Esophagus (tissue), 2 donors: ENCODE data around the gene MAPK8IP1. TPM values are rescaled to one million over a fixed set of nuclear protein-coding genes. Genes with fewer than 3 reads are reported as not detected.

Source experiments
- H3K27ac ChIP-seq, 2 donors: one replicate each; pipeline ENCODE4 v1.5.1; 2013; ENCODE audit warnings: low read depth in 2 of 2, mild to moderate bottlenecking in 2 of 2, inconsistent platforms in 1 of 2, low read length in 1 of 2, moderate library complexity in 1 of 2
- H3K27me3 ChIP-seq, 2 donors: one replicate each; pipeline ENCODE4 v1.6.1; 2013; ENCODE audit warnings: low read length in 2 of 2, control low read depth in 1 of 2, mild to moderate bottlenecking in 1 of 2; ENCODE audit not compliant: insufficient read depth in 2 of 2, control insufficient read depth in 1 of 2
- H3K36me3 ChIP-seq, 2 donors: one replicate each; pipeline ENCODE4 v1.6.1; 2013; ENCODE audit warnings: low read length in 1 of 2; ENCODE audit not compliant: control insufficient read depth in 2 of 2, insufficient read depth in 2 of 2
- H3K4me1 ChIP-seq, 2 donors: one replicate each; pipeline ENCODE4 v1.6.1; 2013; ENCODE audit warnings: low read length in 1 of 2; ENCODE audit not compliant: control insufficient read depth in 2 of 2, insufficient read depth in 2 of 2
- H3K4me3 ChIP-seq, 2 donors: one replicate each; pipeline ENCODE4 v1.5.1; 2013; ENCODE audit warnings: low read length in 2 of 2, mild to moderate bottlenecking in 2 of 2, low read depth in 1 of 2, moderate library complexity in 1 of 2
- H3K9me3 ChIP-seq, 2 donors: one replicate each; pipeline ENCODE4 v1.6.1; 2013; ENCODE audit warnings: mild to moderate bottlenecking in 2 of 2, low read depth in 1 of 2, low read length in 1 of 2, moderate library complexity in 1 of 2; ENCODE audit not compliant: control insufficient read depth in 2 of 2, insufficient read depth in 1 of 2
- WGBS, 2 donors: extraction: QIAGEN DNeasy Blood & Tissue Kit; methylation state at CpG; one replicate each; pipeline ENCODE4 v1.1.7; 2013; 5-methylcytosine and 5-hydroxymethylcytosine counted together
- polyA plus RNA-seq, 2 donors: library from polyadenylated mRNA; stranded (reverse); fragments of 200-250 nt; gene quantifications; one replicate each; pipeline ENCODE4 v1.2.3, GENCODE V29; 2013
- donor health status: healthy with polysubstance abuse.
- donor health status: Bipolar disorder and iron deficiency.

MAPK8IP1 gene
- polyA plus RNA-seq, 2 donors, result 0.77 to 1.3 TPM

DNA sequence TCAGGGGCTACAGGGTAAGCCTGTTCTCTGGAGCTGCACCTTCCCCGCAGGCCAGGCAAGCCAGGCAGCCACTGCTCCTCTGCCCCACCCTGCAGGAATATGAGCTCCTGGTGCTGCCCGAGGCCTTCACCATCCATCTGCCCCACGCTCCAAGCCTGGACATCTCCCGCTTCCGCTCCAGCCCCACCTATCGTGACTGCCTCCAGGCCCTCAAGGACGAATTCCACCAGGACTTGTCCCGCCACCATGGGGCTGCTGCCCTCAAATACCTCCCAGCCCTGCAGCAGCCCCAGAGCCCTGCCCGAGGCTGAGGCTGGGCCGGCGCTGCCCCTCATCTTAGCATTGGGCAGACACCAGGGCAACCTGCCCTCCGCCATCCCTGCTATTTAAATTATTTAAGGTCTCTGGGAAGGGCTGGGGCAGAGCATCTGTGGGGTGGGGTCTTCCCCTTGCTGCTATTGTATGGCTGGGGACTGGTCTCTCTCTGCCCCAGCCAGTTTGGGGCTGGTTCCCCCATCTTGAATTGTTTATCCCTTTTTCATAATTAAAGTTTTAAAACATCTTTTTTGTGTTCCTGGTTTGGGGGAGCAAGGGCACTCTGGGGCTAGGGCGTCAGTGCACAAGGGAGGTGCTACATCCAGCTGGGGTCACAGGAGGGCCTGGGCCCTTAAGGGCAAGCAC lies 43.2 kb downstream of the MAPK8IP1 start:
- no peak overlapping the region for H3K4me3 ChIP-seq
- no peaks in the 10 kb centered on the region for H3K27me3 ChIP-seq
- WGBS, 2 donors, result 49 to 67% methylated on average over 13 of the region's 13 CpGs
- H3K4me1 ChIP-seq, result peaks cover 10 to 26% of the 10 kb centered on the region in 2 donors
- H3K27ac ChIP-seq, result peak overlapping the region; percentile 1 to 16
- no peaks in the 10 kb centered on the region for H3K9me3 ChIP-seq
- peaks cover 3 to 10% of the 10 kb centered on the region in 2 donors for H3K36me3 ChIP-seq

DNA sequence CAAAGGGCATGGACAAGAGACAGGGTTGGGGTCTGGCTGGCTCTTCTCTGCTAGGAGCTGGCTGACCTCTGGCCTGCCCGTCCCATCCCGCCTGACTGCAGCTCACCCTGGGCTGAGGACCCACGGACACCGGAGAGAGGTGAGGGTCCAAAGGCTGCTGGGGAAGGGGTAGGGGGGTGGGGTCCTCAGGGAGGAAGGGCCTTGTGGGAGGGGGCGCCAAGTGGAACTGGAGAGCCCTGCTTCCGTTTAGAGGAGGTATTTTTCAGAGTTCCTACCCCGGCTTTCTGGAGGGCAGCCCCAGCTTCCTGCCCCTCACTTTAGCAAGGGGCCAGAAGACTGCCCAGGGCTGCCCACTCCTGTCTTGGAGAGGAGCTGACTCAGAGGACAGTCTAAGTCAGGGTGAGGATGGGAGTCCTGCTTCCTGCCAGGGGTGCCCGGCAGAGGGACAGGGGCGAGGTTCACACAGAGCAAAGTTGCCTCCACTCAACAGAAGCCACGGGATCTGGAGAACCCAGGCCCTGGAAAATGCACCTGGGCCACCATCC lies 44.1 kb downstream of the MAPK8IP1 start:
- no peaks in the 10 kb centered on the region for H3K9me3 ChIP-seq
- H3K27me3 ChIP-seq, result no peaks in the 10 kb centered on the region
- H3K36me3 ChIP-seq, result peaks cover 5 to 14% of the 10 kb centered on the region in 2 donors
- peak overlapping the region; percentile 63 to 74 for H3K27ac ChIP-seq
- no peak overlapping the region for H3K4me3 ChIP-seq
- WGBS, 2 donors, result 51 to 60% methylated on average over 10 of the region's 10 CpGs
- peaks cover 10 to 30% of the 10 kb centered on the region in 2 donors for H3K4me1 ChIP-seq

DNA sequence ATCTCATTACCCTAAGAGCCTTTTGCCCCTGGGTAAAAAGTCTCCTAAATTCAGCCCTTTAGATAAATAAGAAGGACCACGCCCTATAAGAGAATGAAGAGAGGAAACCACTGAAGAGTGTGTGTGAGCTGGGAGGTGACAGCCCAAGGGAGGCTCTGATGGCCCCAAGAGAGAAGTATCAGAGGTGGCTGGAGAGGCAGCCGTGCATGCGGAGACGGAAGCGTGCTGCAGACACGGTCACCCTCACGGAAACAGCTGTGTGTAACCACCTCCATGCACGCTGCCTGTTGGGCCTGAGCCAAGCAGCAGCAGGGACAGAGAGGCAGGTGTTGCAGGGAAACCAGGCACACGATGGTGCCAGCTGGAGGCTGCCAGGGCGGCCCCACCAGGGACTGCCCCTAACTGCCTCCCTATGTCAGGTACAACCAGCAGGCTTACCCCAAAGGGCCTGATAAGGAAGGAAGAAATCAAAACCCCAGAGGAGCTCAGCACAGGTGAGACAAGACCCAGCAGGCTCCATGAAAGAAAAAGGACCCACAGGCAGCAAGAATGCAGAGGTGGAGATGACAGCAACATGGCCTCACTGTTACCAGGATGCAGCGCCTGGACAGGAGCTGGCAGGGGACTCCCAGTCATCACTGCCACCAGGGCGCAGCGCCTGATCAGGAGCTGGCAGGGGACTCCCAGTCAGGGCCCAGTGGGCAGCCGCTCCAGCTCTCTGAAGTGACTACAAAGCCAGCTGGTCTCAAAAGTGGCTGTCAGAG lies 44.8 kb downstream of the MAPK8IP1 start:
- Histone ChIP-seq H3K4me1 (peaks cover 10 to 35% of the 10 kb centered on the region in 2 donors), H3K9me3 (no peaks in the 10 kb centered on the region), H3K36me3 (peaks cover 9 to 21% of the 10 kb centered on the region in 2 donors), H3K27ac (peak overlapping the region; percentile 74 to 81), H3K4me3 (no peak overlapping the region), H3K27me3 (no peaks in the 10 kb centered on the region)
- WGBS, 2 donors, result 35 to 48% methylated on average over 14 of the region's 14 CpGs

DNA sequence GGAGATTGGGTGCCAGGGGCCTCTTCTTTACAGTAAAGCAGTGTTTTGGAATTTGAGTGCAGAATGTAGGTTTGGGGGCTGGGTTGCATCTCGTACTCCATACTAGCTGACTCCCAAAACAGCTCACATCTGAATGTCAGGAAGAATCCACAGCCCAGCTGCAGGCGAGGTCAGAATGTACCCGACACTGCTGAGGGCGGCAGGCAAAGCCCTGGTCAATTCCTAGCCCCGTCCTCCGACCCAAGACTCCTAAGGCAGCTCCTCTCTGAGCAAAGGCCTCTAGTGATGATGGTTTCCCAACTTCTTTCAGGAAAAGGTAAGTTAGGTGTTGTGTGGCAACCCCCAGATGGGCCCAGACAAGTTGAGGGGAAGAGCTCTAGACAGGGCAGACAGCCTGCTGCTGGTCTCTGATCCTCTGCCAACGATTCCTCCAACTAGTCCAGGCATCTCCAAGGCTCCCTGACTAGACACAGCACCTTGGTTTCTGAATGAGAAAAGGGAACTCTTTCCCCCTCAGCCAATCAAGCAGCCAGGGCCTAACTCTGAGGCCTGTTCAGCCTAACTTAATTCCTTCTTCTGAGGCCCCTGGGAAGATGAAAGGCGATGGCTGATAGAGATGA lies 45.6 kb downstream of the MAPK8IP1 start:
- peaks cover 9 to 22% of the 10 kb centered on the region in 2 donors for H3K36me3 ChIP-seq
- H3K9me3 ChIP-seq, result no peaks in the 10 kb centered on the region
- H3K27ac ChIP-seq, result peak overlapping the region; percentile 74 to 81
- no peaks in the 10 kb centered on the region for H3K27me3 ChIP-seq
- 56 to 71% methylated on average over 8 of the region's 8 CpGs for WGBS, 2 donors
- peaks cover 10 to 36% of the 10 kb centered on the region in 2 donors for H3K4me1 ChIP-seq
- H3K4me3 ChIP-seq, result no peak overlapping the region

DNA sequence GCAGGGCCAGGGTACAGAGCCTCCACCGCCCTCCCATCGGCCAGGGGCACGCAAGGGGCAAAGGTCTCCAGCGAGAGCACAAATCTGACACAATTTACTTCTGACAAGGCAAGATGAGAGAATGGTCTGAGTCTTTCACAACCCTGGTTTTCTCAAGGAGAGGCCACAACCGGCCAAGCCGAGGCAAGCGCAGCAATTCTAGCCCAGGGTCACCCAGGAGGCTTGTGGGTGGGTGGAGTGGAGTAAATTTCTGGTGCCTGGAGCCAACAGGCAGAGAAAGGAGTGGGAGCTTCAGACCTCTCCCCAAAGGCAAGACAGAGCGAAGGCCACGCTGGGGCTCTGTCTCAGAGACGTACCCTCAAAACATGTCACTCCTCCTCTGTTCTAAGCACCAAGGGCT lies 46.3 kb downstream of the MAPK8IP1 start:
- Histone ChIP-seq H3K4me1 (peaks cover 10 to 36% of the 10 kb centered on the region in 2 donors), H3K9me3 (no peaks in the 10 kb centered on the region), H3K27ac (peak overlapping the region; percentile 66 to 80), H3K27me3 (no peaks in the 10 kb centered on the region), H3K36me3 (peaks cover 9 to 17% of the 10 kb centered on the region in 2 donors), H3K4me3 (no peak overlapping the region)
- WGBS, 2 donors, result 57 to 71% methylated on average over 10 of the region's 10 CpGs

DNA sequence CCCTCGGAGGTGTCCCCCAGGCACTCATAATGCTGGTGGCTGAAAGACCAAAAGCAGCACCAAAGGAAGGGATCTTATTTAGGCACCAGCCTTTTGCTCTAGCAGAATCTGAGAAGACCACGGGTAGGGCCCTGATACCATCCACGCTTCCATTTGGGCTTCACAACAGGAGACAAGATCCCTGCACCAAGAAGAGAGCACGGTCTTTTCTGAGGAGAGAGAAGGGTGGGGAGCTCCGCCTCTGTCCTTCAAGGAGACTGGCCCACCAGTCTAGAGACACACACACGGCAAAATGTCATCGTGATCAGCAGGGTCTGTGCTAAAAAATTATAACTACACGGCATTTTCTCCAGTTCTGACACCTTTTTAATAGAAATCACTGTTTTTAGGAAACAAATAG lies 46.8 kb downstream of the MAPK8IP1 start:
- Histone ChIP-seq H3K9me3 (no peaks in the 10 kb centered on the region), H3K27ac (peak overlapping the region; percentile 66 to 80), H3K4me1 (peaks cover 10 to 36% of the 10 kb centered on the region in 2 donors), H3K36me3 (peaks cover 9 to 17% of the 10 kb centered on the region in 2 donors), H3K4me3 (no peak overlapping the region), H3K27me3 (no peaks in the 10 kb centered on the region)
- 56 to 72% methylated on average over 8 of the region's 8 CpGs for WGBS, 2 donors

DNA sequence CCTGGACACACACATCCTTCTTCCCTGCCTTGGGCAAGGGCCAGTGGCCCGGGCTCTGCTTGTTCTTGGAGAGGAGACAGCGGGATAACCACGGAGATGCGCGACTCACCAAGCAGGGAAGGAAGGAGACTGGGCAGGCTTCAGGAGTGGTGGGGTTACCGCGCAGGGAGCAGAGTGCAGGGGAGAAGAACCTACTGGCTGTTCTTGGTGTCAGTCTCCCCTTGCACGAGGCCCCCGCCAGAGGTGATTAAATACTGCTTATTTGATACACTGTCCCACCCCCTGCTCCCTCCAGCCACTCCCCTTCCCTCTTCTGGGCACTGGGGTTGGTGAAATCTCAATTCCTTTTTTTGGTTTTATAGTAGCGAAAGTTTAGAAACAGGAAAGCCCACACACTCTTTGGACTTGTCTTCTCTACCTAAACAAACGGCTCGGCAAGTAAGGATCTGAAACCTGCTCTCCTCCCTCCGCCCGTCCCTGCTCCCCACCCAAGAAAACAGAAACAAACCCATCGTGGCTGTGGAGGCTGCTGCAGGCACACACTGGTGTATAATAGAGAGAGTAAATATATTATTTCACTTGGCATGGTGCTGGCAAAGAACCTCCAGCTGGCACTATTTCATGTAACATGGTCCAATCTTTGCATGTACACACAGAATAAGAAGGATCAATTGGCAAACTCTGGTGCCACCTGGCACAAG lies 47.8 kb downstream of the MAPK8IP1 start:
- peaks cover 9 to 16% of the 10 kb centered on the region in 2 donors for H3K36me3 ChIP-seq
- H3K27ac ChIP-seq, result peak overlapping the region; percentile 44 to 49
- 45 to 56% methylated on average over 15 of the region's 15 CpGs for WGBS, 2 donors
- no peak overlapping the region for H3K4me3 ChIP-seq
- H3K4me1 ChIP-seq, result peaks cover 10 to 32% of the 10 kb centered on the region in 2 donors
- H3K9me3 ChIP-seq, result no peaks in the 10 kb centered on the region
- no peaks in the 10 kb centered on the region for H3K27me3 ChIP-seq

DNA sequence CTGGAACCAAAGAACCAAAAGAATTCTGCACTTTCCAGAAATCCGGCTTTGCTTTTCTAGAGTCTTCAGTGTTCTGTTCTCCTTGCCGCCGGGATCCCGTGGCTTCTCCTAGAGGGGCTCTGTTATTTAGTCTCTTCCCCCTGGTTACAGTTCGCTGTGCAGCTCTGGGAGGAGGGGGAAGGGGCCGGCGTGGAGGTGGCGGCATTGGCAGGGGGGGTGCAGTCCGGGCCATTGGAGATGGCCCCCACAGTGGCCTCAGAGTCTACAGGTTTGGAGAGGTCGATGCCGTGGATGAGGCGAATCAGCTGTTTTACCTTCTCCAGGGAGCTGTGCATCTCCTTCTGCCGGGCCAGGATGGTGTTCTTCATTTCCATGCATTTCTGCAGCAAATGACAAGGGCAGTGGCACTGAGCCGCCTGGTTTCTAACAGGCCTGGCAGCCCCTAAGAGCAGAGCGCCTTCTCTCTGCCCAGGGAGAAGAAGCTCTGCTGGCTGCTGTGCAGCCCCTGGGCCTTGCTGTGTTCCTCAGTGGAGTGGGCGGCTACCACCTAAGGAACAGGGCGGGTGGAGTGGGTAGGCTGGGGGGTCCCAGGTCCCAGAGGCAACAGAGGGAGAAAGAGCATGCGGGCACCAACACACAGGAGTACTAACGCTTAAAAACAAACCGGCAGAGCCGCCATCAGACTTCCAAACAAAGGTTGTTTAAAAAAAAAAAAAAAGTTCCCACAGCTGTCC lies 48.6 kb downstream of the MAPK8IP1 start:
- 53 to 66% methylated on average over 21 of the region's 21 CpGs for WGBS, 2 donors
- H3K27me3 ChIP-seq, result no peaks in the 10 kb centered on the region
- H3K36me3 ChIP-seq, result peaks cover 9 to 16% of the 10 kb centered on the region in 2 donors
- peak overlapping the region; percentile 17 to 34 for H3K27ac ChIP-seq
- H3K4me1 ChIP-seq, result peaks cover 6 to 27% of the 10 kb centered on the region in 2 donors
- no peak overlapping the region for H3K4me3 ChIP-seq
- no peaks in the 10 kb centered on the region for H3K9me3 ChIP-seq
